ENCODE data around the gene INO80D.
A peak's percentile ranks its signal among the peaks of the same experiment; 100 is the strongest.
"Not testable (repeated sequence)": the region's sequence is repeated elsewhere in the genome, so short reads cannot be mapped to it uniquely, and the experiment has no call there.

INO80D gene

GRCh38 chr2:206083602-206084438 is 2.2 kb downstream of the INO80D start:
- DNase-seq (ENCODE audit: low read depth, low spot score) = peak; percentile 4

GRCh38 chr2:206082298-206082843 is 3.6 kb downstream of the INO80D start:
- in situ Hi-C loops (cut with HindIII; ENCODE audit: low sequenced_read_pairs) = no loop called here
- H3K4me3 ChIP-seq (ENCODE audit: low read depth, low read length) = no peak overlapping the region
- no peak for DNase-seq (ENCODE audit: low read depth, low spot score)
- TF ChIP-seq, protein P1, sequence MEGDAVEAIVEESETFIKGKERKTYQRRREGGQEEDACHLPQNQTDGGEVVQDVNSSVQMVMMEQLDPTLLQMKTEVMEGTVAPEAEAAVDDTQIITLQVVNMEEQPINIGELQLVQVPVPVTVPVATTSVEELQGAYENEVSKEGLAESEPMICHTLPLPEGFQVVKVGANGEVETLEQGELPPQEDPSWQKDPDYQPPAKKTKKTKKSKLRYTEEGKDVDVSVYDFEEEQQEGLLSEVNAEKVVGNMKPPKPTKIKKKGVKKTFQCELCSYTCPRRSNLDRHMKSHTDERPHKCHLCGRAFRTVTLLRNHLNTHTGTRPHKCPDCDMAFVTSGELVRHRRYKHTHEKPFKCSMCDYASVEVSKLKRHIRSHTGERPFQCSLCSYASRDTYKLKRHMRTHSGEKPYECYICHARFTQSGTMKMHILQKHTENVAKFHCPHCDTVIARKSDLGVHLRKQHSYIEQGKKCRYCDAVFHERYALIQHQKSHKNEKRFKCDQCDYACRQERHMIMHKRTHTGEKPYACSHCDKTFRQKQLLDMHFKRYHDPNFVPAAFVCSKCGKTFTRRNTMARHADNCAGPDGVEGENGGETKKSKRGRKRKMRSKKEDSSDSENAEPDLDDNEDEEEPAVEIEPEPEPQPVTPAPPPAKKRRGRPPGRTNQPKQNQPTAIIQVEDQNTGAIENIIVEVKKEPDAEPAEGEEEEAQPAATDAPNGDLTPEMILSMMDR (IDR thresholded peaks at IDR 0.05; ENCODE audit: low read depth, low read length) = no peak

More at GRCh38 chr2:206083602-206084438, 2.2 kb downstream of the INO80D start:
- in situ Hi-C loops (cut with HindIII; ENCODE audit: low sequenced_read_pairs) = no loop called here
- TF ChIP-seq, protein P1 (IDR thresholded peaks at IDR 0.05; ENCODE audit: low read depth, low read length) = no peak
- H3K4me3 ChIP-seq (ENCODE audit: low read depth, low read length) = peak overlapping the region; percentile 68

GRCh38 chr2:206080927-206081326 is 5.0 kb downstream of the INO80D start:
- in situ Hi-C loops (cut with HindIII; ENCODE audit: low sequenced_read_pairs) = no loop called here
- TF ChIP-seq, protein P1 (IDR thresholded peaks at IDR 0.05; ENCODE audit: low read depth, low read length) = no peak
- H3K4me3 ChIP-seq (ENCODE audit: low read depth, low read length) = no peak overlapping the region
- DNase-seq (ENCODE audit: low read depth, low spot score) = no peak

GRCh38 chr2:206079699-206080465 is 6.1 kb downstream of the INO80D start:
- no peak overlapping the region for H3K4me3 ChIP-seq (ENCODE audit: low read depth, low read length)
- no peak for DNase-seq (ENCODE audit: low read depth, low spot score)
- TF ChIP-seq, protein P1 (IDR thresholded peaks at IDR 0.05; ENCODE audit: low read depth, low read length) = no peak
- in situ Hi-C loops (cut with HindIII; ENCODE audit: low sequenced_read_pairs) = no loop called here

- H3K4me3 ChIP-seq (ENCODE audit: low read depth, low read length); in situ Hi-C loops (cut with HindIII; ENCODE audit: low sequenced_read_pairs): not testable (repeated sequence)
These were observed 8.1 kb downstream of the INO80D start for GRCh38 chr2:206077879-206078278.

GRCh38 chr2:206075113-206075512 is 10.9 kb downstream of the INO80D start:
- in situ Hi-C loops (cut with HindIII; ENCODE audit: low sequenced_read_pairs) = no loop called here
- no peak overlapping the region for H3K4me3 ChIP-seq (ENCODE audit: low read depth, low read length)
- DNase-seq (ENCODE audit: low read depth, low spot score) = no peak
- TF ChIP-seq, protein P1 (IDR thresholded peaks at IDR 0.05; ENCODE audit: low read depth, low read length) = no peak

More at GRCh38 chr2:206077879-206078278, 8.1 kb downstream of the INO80D start:
- not testable (repeated sequence) for DNase-seq (ENCODE audit: low read depth, low spot score)
